ENCODE results near the gene NDUFC1.

Gene NDUFC1

DNA sequence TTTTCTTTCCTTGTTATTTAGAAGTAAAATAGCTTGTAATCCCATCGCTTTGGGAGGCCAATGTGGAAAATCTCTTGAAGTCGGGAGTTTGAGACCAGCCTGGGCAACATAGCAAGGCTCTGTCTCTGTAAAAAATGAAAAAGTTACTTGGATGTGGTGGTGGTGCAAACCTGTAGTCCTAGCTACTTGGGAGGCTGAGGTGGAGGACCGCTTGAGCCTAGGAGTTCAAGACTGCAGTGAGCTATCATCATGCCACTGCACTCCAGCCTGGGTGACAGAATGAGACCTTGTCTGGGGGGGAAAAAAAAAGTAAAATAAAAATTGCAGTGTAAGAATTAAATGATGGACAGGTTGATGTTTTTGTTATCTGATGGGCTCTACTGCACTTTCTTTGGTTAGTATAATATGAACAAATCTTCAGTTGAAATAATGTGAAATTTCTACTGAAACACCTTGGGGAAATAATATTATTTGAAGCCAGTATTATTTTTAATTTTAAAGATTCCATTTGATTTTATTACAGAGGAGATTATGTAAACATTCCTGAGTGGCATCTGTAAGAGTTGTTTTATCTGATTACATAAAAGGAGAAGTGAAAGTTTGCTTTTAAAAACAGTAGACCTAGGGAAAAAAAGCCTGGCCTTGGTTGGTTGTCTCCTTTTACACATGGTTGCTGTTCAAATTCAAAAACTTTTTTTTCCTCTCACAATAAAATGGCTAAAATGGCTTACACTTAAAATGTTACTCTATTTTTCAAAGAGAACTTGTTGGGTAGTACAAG is 10.5 kb upstream of the NDUFC1 start:
- ATAC-seq = no peak
- TF ChIP-seq ZFP3 (CRISPR knock-in tag; IDR thresholded peaks at IDR 0.05) = no peak
- TF ChIP-seq ZNF565 (CRISPR knock-in tag; conservative IDR thresholded peaks at IDR 0.05; ENCODE audit: low read depth) = no peak
- TF ChIP-seq, protein P1, sequence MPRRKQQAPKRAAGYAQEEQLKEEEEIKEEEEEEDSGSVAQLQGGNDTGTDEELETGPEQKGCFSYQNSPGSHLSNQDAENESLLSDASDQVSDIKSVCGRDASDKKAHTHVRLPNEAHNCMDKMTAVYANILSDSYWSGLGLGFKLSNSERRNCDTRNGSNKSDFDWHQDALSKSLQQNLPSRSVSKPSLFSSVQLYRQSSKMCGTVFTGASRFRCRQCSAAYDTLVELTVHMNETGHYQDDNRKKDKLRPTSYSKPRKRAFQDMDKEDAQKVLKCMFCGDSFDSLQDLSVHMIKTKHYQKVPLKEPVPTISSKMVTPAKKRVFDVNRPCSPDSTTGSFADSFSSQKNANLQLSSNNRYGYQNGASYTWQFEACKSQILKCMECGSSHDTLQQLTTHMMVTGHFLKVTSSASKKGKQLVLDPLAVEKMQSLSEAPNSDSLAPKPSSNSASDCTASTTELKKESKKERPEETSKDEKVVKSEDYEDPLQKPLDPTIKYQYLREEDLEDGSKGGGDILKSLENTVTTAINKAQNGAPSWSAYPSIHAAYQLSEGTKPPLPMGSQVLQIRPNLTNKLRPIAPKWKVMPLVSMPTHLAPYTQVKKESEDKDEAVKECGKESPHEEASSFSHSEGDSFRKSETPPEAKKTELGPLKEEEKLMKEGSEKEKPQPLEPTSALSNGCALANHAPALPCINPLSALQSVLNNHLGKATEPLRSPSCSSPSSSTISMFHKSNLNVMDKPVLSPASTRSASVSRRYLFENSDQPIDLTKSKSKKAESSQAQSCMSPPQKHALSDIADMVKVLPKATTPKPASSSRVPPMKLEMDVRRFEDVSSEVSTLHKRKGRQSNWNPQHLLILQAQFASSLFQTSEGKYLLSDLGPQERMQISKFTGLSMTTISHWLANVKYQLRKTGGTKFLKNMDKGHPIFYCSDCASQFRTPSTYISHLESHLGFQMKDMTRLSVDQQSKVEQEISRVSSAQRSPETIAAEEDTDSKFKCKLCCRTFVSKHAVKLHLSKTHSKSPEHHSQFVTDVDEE (CRISPR knock-in tag; IDR thresholded peaks at IDR 0.05) = no peak
- TF ChIP-seq TOX (CRISPR knock-in tag; IDR thresholded peaks at IDR 0.05; ENCODE audit: borderline replicate concordance) = no peak
- TF ChIP-seq GLIS3 (CRISPR knock-in tag; IDR thresholded peaks at IDR 0.05) = no peak
- no peak for TF ChIP-seq RARB (CRISPR knock-in tag; IDR thresholded peaks at IDR 0.05)
- no peak for TF ChIP-seq ZFP30 (CRISPR knock-in tag; IDR thresholded peaks at IDR 0.05)
- no peak for TF ChIP-seq TCF4 (CRISPR knock-in tag; IDR thresholded peaks at IDR 0.05; ENCODE audit: borderline replicate concordance)
- TF ChIP-seq PPARA (CRISPR knock-in tag; IDR thresholded peaks at IDR 0.05; ENCODE audit: borderline replicate concordance) = no peak
- TF ChIP-seq, protein P2, sequence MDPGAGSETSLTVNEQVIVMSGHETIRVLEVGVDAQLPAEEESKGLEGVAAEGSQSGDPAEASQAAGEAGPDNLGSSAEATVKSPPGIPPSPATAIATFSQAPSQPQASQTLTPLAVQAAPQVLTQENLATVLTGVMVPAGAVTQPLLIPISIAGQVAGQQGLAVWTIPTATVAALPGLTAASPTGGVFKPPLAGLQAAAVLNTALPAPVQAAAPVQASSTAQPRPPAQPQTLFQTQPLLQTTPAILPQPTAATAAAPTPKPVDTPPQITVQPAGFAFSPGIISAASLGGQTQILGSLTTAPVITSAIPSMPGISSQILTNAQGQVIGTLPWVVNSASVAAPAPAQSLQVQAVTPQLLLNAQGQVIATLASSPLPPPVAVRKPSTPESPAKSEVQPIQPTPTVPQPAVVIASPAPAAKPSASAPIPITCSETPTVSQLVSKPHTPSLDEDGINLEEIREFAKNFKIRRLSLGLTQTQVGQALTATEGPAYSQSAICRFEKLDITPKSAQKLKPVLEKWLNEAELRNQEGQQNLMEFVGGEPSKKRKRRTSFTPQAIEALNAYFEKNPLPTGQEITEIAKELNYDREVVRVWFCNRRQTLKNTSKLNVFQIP (CRISPR knock-in tag; IDR thresholded peaks at IDR 0.05; ENCODE audit: borderline replicate concordance, low read depth) = no peak
- TF ChIP-seq ZNF70 (CRISPR knock-in tag; IDR thresholded peaks at IDR 0.05) = no peak
- no peak for TF ChIP-seq ZNF8 (CRISPR knock-in tag; IDR thresholded peaks at IDR 0.05)
- TF ChIP-seq, protein P3, sequence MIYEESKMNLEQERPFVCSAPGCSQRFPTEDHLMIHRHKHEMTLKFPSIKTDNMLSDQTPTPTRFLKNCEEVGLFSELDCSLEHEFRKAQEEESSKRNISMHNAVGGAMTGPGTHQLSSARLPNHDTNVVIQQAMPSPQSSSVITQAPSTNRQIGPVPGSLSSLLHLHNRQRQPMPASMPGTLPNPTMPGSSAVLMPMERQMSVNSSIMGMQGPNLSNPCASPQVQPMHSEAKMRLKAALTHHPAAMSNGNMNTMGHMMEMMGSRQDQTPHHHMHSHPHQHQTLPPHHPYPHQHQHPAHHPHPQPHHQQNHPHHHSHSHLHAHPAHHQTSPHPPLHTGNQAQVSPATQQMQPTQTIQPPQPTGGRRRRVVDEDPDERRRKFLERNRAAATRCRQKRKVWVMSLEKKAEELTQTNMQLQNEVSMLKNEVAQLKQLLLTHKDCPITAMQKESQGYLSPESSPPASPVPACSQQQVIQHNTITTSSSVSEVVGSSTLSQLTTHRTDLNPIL (CRISPR knock-in tag; IDR thresholded peaks at IDR 0.05; ENCODE audit: low read depth) = no peak
- TF ChIP-seq, protein P4, sequence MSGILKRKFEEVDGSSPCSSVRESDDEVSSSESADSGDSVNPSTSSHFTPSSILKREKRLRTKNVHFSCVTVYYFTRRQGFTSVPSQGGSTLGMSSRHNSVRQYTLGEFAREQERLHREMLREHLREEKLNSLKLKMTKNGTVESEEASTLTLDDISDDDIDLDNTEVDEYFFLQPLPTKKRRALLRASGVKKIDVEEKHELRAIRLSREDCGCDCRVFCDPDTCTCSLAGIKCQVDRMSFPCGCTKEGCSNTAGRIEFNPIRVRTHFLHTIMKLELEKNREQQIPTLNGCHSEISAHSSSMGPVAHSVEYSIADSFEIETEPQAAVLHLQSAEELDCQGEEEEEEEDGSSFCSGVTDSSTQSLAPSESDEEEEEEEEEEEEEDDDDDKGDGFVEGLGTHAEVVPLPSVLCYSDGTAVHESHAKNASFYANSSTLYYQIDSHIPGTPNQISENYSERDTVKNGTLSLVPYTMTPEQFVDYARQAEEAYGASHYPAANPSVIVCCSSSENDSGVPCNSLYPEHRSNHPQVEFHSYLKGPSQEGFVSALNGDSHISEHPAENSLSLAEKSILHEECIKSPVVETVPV (CRISPR knock-in tag; IDR thresholded peaks at IDR 0.05) = no peak
- no peak for TF ChIP-seq ARNTL (CRISPR knock-in tag; IDR thresholded peaks at IDR 0.05; ENCODE audit: borderline replicate concordance, low read depth)
- no peak for TF ChIP-seq ZC3H10 (CRISPR knock-in tag; IDR thresholded peaks at IDR 0.05)
- TF ChIP-seq, protein P5, sequence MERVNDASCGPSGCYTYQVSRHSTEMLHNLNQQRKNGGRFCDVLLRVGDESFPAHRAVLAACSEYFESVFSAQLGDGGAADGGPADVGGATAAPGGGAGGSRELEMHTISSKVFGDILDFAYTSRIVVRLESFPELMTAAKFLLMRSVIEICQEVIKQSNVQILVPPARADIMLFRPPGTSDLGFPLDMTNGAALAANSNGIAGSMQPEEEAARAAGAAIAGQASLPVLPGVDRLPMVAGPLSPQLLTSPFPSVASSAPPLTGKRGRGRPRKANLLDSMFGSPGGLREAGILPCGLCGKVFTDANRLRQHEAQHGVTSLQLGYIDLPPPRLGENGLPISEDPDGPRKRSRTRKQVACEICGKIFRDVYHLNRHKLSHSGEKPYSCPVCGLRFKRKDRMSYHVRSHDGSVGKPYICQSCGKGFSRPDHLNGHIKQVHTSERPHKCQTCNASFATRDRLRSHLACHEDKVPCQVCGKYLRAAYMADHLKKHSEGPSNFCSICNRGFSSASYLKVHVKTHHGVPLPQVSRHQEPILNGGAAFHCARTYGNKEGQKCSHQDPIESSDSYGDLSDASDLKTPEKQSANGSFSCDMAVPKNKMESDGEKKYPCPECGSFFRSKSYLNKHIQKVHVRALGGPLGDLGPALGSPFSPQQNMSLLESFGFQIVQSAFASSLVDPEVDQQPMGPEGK (CRISPR knock-in tag; IDR thresholded peaks at IDR 0.05; ENCODE audit: borderline replicate concordance) = no peak
- TF ChIP-seq OSR1 (CRISPR knock-in tag; IDR thresholded peaks at IDR 0.05) = no peak
- TF ChIP-seq ISL1 (CRISPR knock-in tag; IDR thresholded peaks at IDR 0.05) = no peak

DNA sequence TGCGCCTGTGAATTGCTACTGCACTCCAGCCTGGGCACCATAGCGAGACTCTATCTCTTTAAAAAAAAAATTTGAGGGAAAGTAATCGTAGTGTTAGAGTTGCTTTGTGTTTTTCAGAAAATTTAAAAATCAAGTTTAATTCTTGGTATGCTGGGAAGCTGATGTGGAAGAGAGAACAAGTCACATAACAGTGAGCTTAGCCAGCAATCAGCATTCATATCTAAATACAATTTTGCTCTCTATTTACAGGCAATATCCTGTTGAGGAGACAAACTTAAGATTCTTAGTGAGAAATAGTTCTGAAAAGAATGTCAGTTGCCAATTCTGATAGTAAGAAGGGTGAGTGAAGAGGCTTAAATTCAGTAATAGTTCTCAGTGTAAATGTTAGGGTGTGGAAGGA is 9.6 kb upstream of the NDUFC1 start:
- peak; percentile 50 for ATAC-seq
- TF ChIP-seq RARB (CRISPR knock-in tag; IDR thresholded peaks at IDR 0.05) (no peak), ISL1 (CRISPR knock-in tag; IDR thresholded peaks at IDR 0.05) (no peak), ZFP3 (CRISPR knock-in tag; IDR thresholded peaks at IDR 0.05) (no peak), ZNF8 (CRISPR knock-in tag; IDR thresholded peaks at IDR 0.05) (no peak), TCF4 (CRISPR knock-in tag; IDR thresholded peaks at IDR 0.05; ENCODE audit: borderline replicate concordance) (no peak), SNAI2 (CRISPR knock-in tag; IDR thresholded peaks at IDR 0.05) (no peak), ZNF70 (CRISPR knock-in tag; IDR thresholded peaks at IDR 0.05) (no peak), OSR1 (CRISPR knock-in tag; IDR thresholded peaks at IDR 0.05) (no peak), GLIS3 (CRISPR knock-in tag; IDR thresholded peaks at IDR 0.05) (no peak), ZC3H10 (CRISPR knock-in tag; IDR thresholded peaks at IDR 0.05) (no peak), CSDC2 (CRISPR knock-in tag; IDR thresholded peaks at IDR 0.05) (no peak)
- TF ChIP-seq, protein P3 (CRISPR knock-in tag; IDR thresholded peaks at IDR 0.05; ENCODE audit: low read depth) = no peak
- TF ChIP-seq, protein P2 (CRISPR knock-in tag; IDR thresholded peaks at IDR 0.05; ENCODE audit: borderline replicate concordance, low read depth) = no peak
- TF ChIP-seq, protein P4 (CRISPR knock-in tag; IDR thresholded peaks at IDR 0.05) = no peak
- TF ChIP-seq, protein P5 (CRISPR knock-in tag; IDR thresholded peaks at IDR 0.05; ENCODE audit: borderline replicate concordance) = no peak
